SK-N-SH (cell line): ENCODE results near the gene CNTN4. TPM values are rescaled to one million over a fixed set of nuclear protein-coding genes. Genes with fewer than 3 reads are reported as not detected.

ENCODE experiments used
- CTCF ChIA-PET: fragments of 300-600, 350-600 bp; formaldehyde crosslinking; extraction: SDS; loops from one replicate; lab custom pipeline; 2021; lab: Yijun Ruan, JAX
- POLR2A ChIA-PET: fragments of 350-600 bp; sonication (Branson Sonifier 250); formaldehyde crosslinking; extraction: SDS; loops from one replicate; lab custom pipeline; 2020; ENCODE audit warnings: antibody characterized with exemption, inconsistent platforms; lab: Yijun Ruan, JAX
- DNase-seq: peaks from one replicate; pipeline ENCODE4 v3.0.0; 2012
- H2AFZ ChIP-seq: fragments of 200-600 bp; sonication (generic); 2 replicates; pipeline ENCODE4 v1.8.1; 2016; ENCODE audit warnings: antibody characterized with exemption, mild to moderate bottlenecking, low read depth
- H3F3A ChIP-seq: fragments of 200-600 bp; sonication (generic); replicated peaks from 2 replicates; pipeline ENCODE3; 2016; ENCODE audit warnings: antibody characterized with exemption, mild to moderate bottlenecking; ENCODE audit not compliant: insufficient read depth
- H3K27ac ChIP-seq, 2 experiments: fragments of 200-500 bp in 1 of 2; fragments of 200-600 bp in 1 of 2; sonication (Bioruptor generic) in 1 of 2; sonication (generic), shearing (Covaris generic) in 1 of 2; 2 replicates each; pipeline versions ENCODE4 v1.5.1 to v1.6.1; 2014 to 2016; ENCODE audit warnings: low read depth in 2 of 2, inconsistent platforms in 1 of 2, low read length in 1 of 2, mild to moderate bottlenecking in 1 of 2, mixed read lengths in 1 of 2
- H3K27me3 ChIP-seq: fragments of 200-600 bp; sonication (generic), shearing (Covaris generic); 2 replicates; pipeline ENCODE4 v1.6.1; 2016; ENCODE audit warnings: mixed run types; ENCODE audit not compliant: insufficient read depth
- H3K36me3 ChIP-seq, 2 experiments: fragments of 200-500 bp in 1 of 2; fragments of 200-600 bp in 1 of 2; sonication (Bioruptor generic) in 1 of 2; sonication (generic) in 1 of 2; replicated peaks in 1 of 2; 2 replicates each; pipeline versions ENCODE3 to v1.5.1; 2014 to 2016; ENCODE audit warnings: low read length in 1 of 2, mild to moderate bottlenecking in 1 of 2; ENCODE audit not compliant: insufficient read depth in 2 of 2, control insufficient read depth in 1 of 2
- H3K4me1 ChIP-seq, 2 experiments: fragments of 200-500 bp in 1 of 2; fragments of 200-600 bp in 1 of 2; sonication (Bioruptor generic) in 1 of 2; sonication (generic), shearing (Covaris generic) in 1 of 2; 2 replicates each; pipeline versions ENCODE4 v1.5.1 to v1.6.1; 2014 to 2016; ENCODE audit warnings: low read depth in 1 of 2, low read length in 1 of 2, mixed run types in 1 of 2; ENCODE audit not compliant: insufficient read depth in 2 of 2, control insufficient read depth in 1 of 2
- H3K4me2 ChIP-seq: fragments of 200-600 bp; sonication (generic), shearing (Covaris generic); 2 replicates; pipeline ENCODE4 v1.6.1; 2017; ENCODE audit warnings: mixed run types
- H3K4me3 ChIP-seq, 2 experiments: fragments of 200-500 bp in 1 of 2; fragments of 200-600 bp in 1 of 2; sonication (Bioruptor generic) in 1 of 2; sonication (generic), shearing (Covaris generic) in 1 of 2; 2 replicates each; pipeline versions ENCODE4 v1.5.1 to v1.8.1; 2014 to 2016; ENCODE audit warnings: low read depth in 2 of 2, inconsistent platforms in 1 of 2, low read length in 1 of 2, mild to moderate bottlenecking in 1 of 2, mixed read lengths in 1 of 2, moderate library complexity in 1 of 2
- H3K79me2 ChIP-seq: fragments of 200-600 bp; sonication (generic); 2 replicates; pipeline ENCODE4 v1.8.1; 2017; ENCODE audit warnings: mild to moderate bottlenecking; ENCODE audit not compliant: insufficient read depth
- H3K9ac ChIP-seq: fragments of 200-600 bp; sonication (generic); 2 replicates; pipeline ENCODE4 v1.6.1; 2017; ENCODE audit warnings: mixed run types
- H3K9me2 ChIP-seq: fragments of 200-600 bp; sonication (generic); 2 replicates; pipeline ENCODE4 v1.6.1; 2017; ENCODE audit warnings: mixed run types
- H3K9me3 ChIP-seq: fragments of 200-600 bp; sonication (generic); 2 replicates; pipeline ENCODE4 v1.6.1; 2017; ENCODE audit warnings: mixed run types, mild to moderate bottlenecking, moderate library complexity
- H4K20me1 ChIP-seq: fragments of 200-600 bp; sonication (generic); 2 replicates; pipeline ENCODE4 v1.6.1; 2017; ENCODE audit warnings: mild to moderate bottlenecking, mixed run types; ENCODE audit not compliant: insufficient read depth
- CHD2 ChIP-seq: fragments of 150-350 bp; IDR thresholded peaks from 2 replicates; pipeline ENCODE4 v1.6.1; 2018; ENCODE audit warnings: low read length; ENCODE audit not compliant: partially characterized antibody
- EP300 ChIP-seq, 2 experiments: IDR thresholded peaks; 2 replicates each; pipeline versions ENCODE4 v1.4.0 to v1.6.1; 2012; ENCODE audit warnings: borderline replicate concordance in 1 of 2, low read depth in 1 of 2, low read length in 1 of 2
- EZH2phosphoT487 ChIP-seq: fragments of 200-600 bp; sonication (generic); IDR thresholded peaks from 2 replicates; pipeline ENCODE4 v1.6.1; 2017; ENCODE audit warnings: low read depth, mixed run types, mild to moderate bottlenecking, antibody characterized with exemption, moderate library complexity, borderline replicate concordance
- FOSL2 ChIP-seq: IDR thresholded peaks from 2 replicates; pipeline ENCODE4 v1.4.0; 2012; ENCODE audit warnings: low read depth, mild to moderate bottlenecking, moderate library complexity, borderline replicate concordance
- GATA2 ChIP-seq: sonication (generic); formaldehyde crosslinking; IDR thresholded peaks from 2 replicates; pipeline ENCODE4 v1.5.0; 2020; ENCODE audit warnings: mild to moderate bottlenecking, missing genetic modification reagents
- MXI1 ChIP-seq: IDR thresholded peaks from 2 replicates; pipeline ENCODE4 v1.6.1; 2012; ENCODE audit warnings: mild to moderate bottlenecking, low read depth, low read length, improper control_type of control experiment
- RFX5 ChIP-seq: IDR thresholded peaks from 2 replicates; pipeline ENCODE4 v1.6.1; 2012; ENCODE audit warnings: mild to moderate bottlenecking, improper control_type of control experiment, low read length
- TAF1 ChIP-seq: IDR thresholded peaks from 2 replicates; pipeline ENCODE4 v1.6.1; 2012; ENCODE audit warnings: low read depth, mild to moderate bottlenecking, low read length, moderate library complexity, borderline replicate concordance
- TCF12 ChIP-seq: IDR thresholded peaks from 2 replicates; pipeline ENCODE4 v1.4.0; 2012
- TEAD4 ChIP-seq: IDR thresholded peaks from 2 replicates; pipeline ENCODE4 v1.4.0; 2012; ENCODE audit warnings: mild to moderate bottlenecking, borderline replicate concordance; ENCODE audit not compliant: insufficient read depth
- YY1 ChIP-seq: IDR thresholded peaks from 2 replicates; pipeline ENCODE4 v1.4.0; 2012; ENCODE audit warnings: low read depth, mild to moderate bottlenecking
- WGBS: methylation state at CpG from one replicate; pipeline ENCODE4 v1.1.6; 2017; ENCODE audit warnings: low lambda C conversion rate; 5-methylcytosine and 5-hydroxymethylcytosine counted together
- polyA plus RNA-seq, 3 experiments: library from polyadenylated mRNA; depleted of rRNA; stranded (reverse); fragments of >200 nt; gene quantifications; 2 replicates each; pipeline ENCODE4 v1.2.3, GENCODE V29; 2012
- TF ChIP-seq, protein P1 (sequence below): IDR thresholded peaks from 2 replicates; pipeline ENCODE4 v1.6.1; 2012; ENCODE audit warnings: mild to moderate bottlenecking, low read depth, low read length, moderate library complexity
- TF ChIP-seq, protein P2 (sequence below): IDR thresholded peaks from 2 replicates; pipeline ENCODE4 v1.4.0; 2012; ENCODE audit warnings: low read depth
- TF ChIP-seq, protein P3 (sequence below): IDR thresholded peaks from 2 replicates; pipeline ENCODE4 v1.4.0; 2012; ENCODE audit warnings: low read depth, borderline replicate concordance

Gene CNTN4
- polyA plus RNA-seq, 1 of the 3 experiments (the other 2 are of a cell fraction): 0.12 TPM

DNA sequence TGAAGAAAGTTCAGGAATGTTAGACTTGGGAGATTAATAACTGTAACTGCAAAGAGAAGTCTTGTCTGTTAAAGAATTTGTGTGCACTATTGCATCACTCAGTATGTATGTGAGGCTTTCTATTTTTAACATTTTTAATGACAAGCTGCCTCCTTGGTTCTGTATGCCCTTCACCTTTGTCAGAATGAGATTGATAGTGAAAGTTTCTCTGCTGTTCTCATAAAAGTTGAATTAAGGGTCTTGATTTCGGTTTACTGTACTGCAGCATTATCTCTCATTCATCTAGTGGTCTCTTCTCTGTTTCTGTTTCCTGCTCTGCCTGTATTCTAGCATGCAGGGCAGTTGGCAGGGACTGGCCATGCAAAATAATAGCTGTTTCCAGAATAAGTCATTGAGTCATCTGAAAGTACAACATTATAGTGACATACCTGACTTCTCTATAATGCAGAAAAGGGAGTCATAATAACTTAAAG lies 556.6 kb downstream of the CNTN4 start:
- Histone ChIP-seq H3K79me2 (no peaks in the 10 kb centered on the region), H3K9ac (no peak overlapping the region), H3K4me3 (no peak overlapping the region), H3K9me3 (peaks cover 6% of the 10 kb centered on the region; the same call in 1 of the 2 replicates), H3K27me3 (no peaks in the 10 kb centered on the region), H3K27ac (no peak overlapping the region; a peak in 1 of 4 replicates), H3K36me3 (no peaks in the 10 kb centered on the region), H3K9me2 (no peaks in the 10 kb centered on the region), H3F3A (no peaks in the 10 kb centered on the region), H3K4me2 (no peak overlapping the region), H3K4me1 (peaks cover 0 to 4% of the 10 kb centered on the region in 2 experiments; a peak in 2 of 4 replicates), H4K20me1 (no peaks in the 10 kb centered on the region), H2AFZ (no peak overlapping the region)
- CTCF ChIA-PET: no interaction called here
- no peak for DNase-seq
- POLR2A ChIA-PET: no interaction called here
- no peak for TF ChIP-seq EZH2phosphoT487
- TF ChIP-seq MXI1: no peak
- TF ChIP-seq TCF12: no peak
- no peak for TF ChIP-seq FOSL2
- TF ChIP-seq GATA2 (CRISPR knock-in tag): no peak
- TF ChIP-seq, protein P1, sequence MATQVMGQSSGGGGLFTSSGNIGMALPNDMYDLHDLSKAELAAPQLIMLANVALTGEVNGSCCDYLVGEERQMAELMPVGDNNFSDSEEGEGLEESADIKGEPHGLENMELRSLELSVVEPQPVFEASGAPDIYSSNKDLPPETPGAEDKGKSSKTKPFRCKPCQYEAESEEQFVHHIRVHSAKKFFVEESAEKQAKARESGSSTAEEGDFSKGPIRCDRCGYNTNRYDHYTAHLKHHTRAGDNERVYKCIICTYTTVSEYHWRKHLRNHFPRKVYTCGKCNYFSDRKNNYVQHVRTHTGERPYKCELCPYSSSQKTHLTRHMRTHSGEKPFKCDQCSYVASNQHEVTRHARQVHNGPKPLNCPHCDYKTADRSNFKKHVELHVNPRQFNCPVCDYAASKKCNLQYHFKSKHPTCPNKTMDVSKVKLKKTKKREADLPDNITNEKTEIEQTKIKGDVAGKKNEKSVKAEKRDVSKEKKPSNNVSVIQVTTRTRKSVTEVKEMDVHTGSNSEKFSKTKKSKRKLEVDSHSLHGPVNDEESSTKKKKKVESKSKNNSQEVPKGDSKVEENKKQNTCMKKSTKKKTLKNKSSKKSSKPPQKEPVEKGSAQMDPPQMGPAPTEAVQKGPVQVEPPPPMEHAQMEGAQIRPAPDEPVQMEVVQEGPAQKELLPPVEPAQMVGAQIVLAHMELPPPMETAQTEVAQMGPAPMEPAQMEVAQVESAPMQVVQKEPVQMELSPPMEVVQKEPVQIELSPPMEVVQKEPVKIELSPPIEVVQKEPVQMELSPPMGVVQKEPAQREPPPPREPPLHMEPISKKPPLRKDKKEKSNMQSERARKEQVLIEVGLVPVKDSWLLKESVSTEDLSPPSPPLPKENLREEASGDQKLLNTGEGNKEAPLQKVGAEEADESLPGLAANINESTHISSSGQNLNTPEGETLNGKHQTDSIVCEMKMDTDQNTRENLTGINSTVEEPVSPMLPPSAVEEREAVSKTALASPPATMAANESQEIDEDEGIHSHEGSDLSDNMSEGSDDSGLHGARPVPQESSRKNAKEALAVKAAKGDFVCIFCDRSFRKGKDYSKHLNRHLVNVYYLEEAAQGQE: no peak
- no peak for TF ChIP-seq RFX5
- TF ChIP-seq, protein P2, sequence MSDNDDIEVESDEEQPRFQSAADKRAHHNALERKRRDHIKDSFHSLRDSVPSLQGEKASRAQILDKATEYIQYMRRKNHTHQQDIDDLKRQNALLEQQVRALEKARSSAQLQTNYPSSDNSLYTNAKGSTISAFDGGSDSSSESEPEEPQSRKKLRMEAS: no peak
- WGBS: 7% methylated on average over 1 of the region's 1 CpG

DNA sequence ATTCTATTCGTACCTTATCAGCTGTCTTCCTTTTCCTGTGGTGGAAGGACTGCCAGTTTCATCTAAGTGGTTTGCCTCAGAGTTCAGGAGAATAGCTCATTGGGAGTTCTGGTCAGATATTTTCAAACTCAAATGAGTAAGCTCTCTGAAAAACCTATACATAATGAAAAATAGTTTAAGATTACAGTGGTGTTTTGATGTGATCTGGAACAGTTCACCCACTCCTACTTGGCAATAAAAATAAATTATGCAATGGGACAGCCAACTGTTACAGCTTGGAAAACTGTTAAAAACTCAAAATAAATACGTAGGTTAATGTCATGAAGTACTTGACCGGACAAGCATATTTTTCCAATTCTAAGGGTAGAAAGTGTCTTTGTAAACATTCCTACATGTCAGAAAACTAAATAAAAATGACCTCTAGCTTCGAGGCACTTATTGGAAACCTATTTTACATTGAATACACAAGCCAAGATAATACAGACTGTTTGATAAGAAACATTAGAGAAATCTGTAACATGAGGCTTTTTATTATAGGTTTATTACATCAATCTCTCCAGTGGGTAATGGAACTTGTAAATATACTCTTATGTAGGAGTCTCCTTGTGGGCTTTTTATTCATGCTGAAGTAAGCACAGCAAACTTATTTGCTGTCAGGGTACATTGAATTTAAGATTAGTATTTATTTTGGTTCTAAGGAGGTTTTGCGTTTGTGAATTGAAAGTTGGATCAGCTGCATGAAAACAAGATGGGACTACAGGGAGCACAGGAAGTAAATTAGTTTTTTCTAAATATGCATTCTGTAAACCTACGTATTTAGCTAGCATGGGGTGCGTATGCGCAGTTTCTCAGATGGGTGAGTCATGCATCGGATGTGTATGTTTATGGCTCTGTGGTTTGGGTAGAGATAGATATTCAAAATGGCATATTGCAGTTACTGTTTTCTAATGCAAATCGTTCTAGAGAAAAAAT lies 558.4 kb downstream of the CNTN4 start:
- Histone ChIP-seq H3K27me3 (no peaks in the 10 kb centered on the region), H3F3A (no peaks in the 10 kb centered on the region), H2AFZ (no peak overlapping the region), H3K4me2 (no peak overlapping the region), H3K4me3 (no peak overlapping the region), H3K9me2 (no peaks in the 10 kb centered on the region), H3K4me1 (peaks cover 0 to 4% of the 10 kb centered on the region in 2 experiments; a peak in 2 of 4 replicates), H3K9me3 (peaks cover 6% of the 10 kb centered on the region; the same call in 1 of the 2 replicates), H3K27ac (no peak overlapping the region; a peak in 1 of 4 replicates), H3K79me2 (no peaks in the 10 kb centered on the region), H4K20me1 (no peaks in the 10 kb centered on the region), H3K9ac (no peak overlapping the region), H3K36me3 (no peaks in the 10 kb centered on the region)
- CTCF ChIA-PET: interaction anchor here (0.7 to 1.0 kb wide), 2 partner anchors 18 to 230 kb away, joined by 3 read pairs; no protein-coding TSS in a partner anchor
- no peak for DNase-seq
- POLR2A ChIA-PET: no interaction called here
- 40% methylated on average over 10 of the region's 10 CpGs for WGBS
- TF ChIP-seq TCF12 (no peak), TAF1 (no peak), EP300 (IDR thresholded peaks at IDR 0.05; ENCODE audit: borderline replicate concordance in 1 of 2, low read depth in 1 of 2, low read length in 1 of 2) (no peak), YY1 (no peak), GATA2 (CRISPR knock-in tag) (no peak), TEAD4 (no peak), CHD2 (no peak)
- TF ChIP-seq, protein P1: no peak
- TF ChIP-seq, protein P3, sequence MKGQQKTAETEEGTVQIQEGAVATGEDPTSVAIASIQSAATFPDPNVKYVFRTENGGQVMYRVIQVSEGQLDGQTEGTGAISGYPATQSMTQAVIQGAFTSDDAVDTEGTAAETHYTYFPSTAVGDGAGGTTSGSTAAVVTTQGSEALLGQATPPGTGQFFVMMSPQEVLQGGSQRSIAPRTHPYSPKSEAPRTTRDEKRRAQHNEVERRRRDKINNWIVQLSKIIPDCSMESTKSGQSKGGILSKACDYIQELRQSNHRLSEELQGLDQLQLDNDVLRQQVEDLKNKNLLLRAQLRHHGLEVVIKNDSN: no peak
- TF ChIP-seq, protein P2: no peak
